ENCODE data around the gene RBL1.

RBL1 gene

DNA sequence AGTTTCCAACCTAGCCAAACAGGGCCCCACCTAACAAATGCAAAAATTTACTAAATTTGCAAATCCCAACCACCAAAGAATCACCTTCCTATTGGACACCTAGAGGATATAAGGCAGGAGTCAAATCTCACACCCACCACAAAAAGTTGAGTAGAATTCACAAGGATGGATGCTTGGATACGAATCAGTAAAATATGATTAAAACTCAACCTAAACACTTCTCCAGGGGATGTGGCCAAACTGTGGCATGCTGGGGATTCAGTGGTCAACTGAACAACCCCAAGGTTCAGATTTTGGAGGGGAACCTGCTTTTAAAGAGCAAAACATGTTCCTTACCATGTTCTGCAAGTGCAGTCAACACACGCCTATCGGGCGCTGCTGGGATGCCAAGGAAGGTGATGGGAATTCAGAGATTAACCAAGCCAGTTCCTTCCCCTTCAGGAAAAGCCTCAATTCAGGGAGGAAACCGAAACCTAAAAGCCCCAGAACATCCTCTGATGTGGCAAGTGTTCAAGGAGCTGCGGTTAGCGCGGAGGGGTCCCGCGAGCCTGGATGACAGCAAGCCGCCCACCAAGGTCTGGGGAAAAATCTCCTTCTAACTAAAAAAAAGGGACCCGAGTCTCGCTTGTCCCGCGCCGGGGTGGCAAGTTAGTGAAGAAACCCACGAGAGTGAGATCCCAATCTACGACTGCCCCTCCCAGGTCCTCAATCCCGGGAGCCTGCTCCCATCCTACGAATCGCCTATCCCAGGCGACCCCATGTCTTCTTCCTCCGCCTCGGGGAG lies 145.2 kb downstream of the RBL1 start:
- H3K4me1 Mint-ChIP-seq = peaks cover 57% of the 10 kb centered on the region
- H3K27me3 Mint-ChIP-seq = no peaks in the 10 kb centered on the region
- H3K9me3 Mint-ChIP-seq = no peaks in the 10 kb centered on the region
- H3K27ac Mint-ChIP-seq = peak overlapping the region; percentile 99
- H3K36me3 Mint-ChIP-seq = no peaks in the 10 kb centered on the region
- peak overlapping the region; percentile 94 for H3K4me3 Mint-ChIP-seq

All from activated naive CD4-positive, alpha-beta T cell treated with anti-CD3 and anti-CD28 coated beads, Interleukin-2, amount 50 U/mL, for 24 hours (primary cell).